UCSD-AML1 (cell line): ENCODE data around the gene PXMP4.
"Not testable (repeated sequence)": the region's sequence is repeated elsewhere in the genome, so short reads cannot be mapped to it uniquely, and the experiment has no call there.

Source experiments
- DNase-seq: peaks from one replicate; lab custom pipeline; 2025; ENCODE audit not compliant: unreplicated experiment; lab: John Stamatoyannopoulos, UW

PXMP4 gene

GRCh38 chr20:33719989-33720709 lies at the start of gene PXMP4:
TSS of gene PXMP4 (minus strand) at chr20:33720310. CDS start at chr20:33720207, 103 bp downstream.
- DNase-seq = peak; percentile 90

- no peak for DNase-seq
These were observed 48.9 kb upstream of the PXMP4 start for GRCh38 chr20:33769043-33769442.

GRCh38 chr20:33767777-33768138 lies 47.6 kb upstream of the PXMP4 start:
- DNase-seq = no peak

GRCh38 chr20:33766686-33767085 lies 46.6 kb upstream of the PXMP4 start:
- DNase-seq = no peak

- DNase-seq = no peak
These were observed 45.5 kb upstream of the PXMP4 start for GRCh38 chr20:33765592-33765991.

- no peak for DNase-seq
These were observed 45.0 kb upstream of the PXMP4 start for GRCh38 chr20:33765099-33765498.

- no peak for DNase-seq
These were observed 41.7 kb upstream of the PXMP4 start for GRCh38 chr20:33761698-33762250.

GRCh38 chr20:33757458-33757857 lies 37.3 kb upstream of the PXMP4 start:
- DNase-seq = no peak

GRCh38 chr20:33757046-33757445 lies 36.9 kb upstream of the PXMP4 start:
- DNase-seq = no peak

- DNase-seq = not testable (repeated sequence)
These were observed 35.9 kb upstream of the PXMP4 start for GRCh38 chr20:33755936-33756490.

GRCh38 chr20:33753763-33754162 lies 33.7 kb upstream of the PXMP4 start:
- no peak for DNase-seq

- DNase-seq = no peak
These were observed 33.0 kb upstream of the PXMP4 start for GRCh38 chr20:33753143-33753542.

GRCh38 chr20:33751775-33752174 lies 31.7 kb upstream of the PXMP4 start:
- no peak for DNase-seq

GRCh38 chr20:33746325-33746998 lies 26.4 kb upstream of the PXMP4 start:
- no peak for DNase-seq

GRCh38 chr20:33744773-33745385 lies 24.8 kb upstream of the PXMP4 start:
- no peak for DNase-seq

- DNase-seq = no peak
These were observed 24.1 kb upstream of the PXMP4 start for GRCh38 chr20:33744181-33744580.

GRCh38 chr20:33740189-33740588 lies 20.1 kb upstream of the PXMP4 start:
- DNase-seq = no peak

- DNase-seq = no peak
These were observed 19.4 kb upstream of the PXMP4 start for GRCh38 chr20:33739493-33739892.

GRCh38 chr20:33736962-33737361 lies 16.9 kb upstream of the PXMP4 start:
- no peak for DNase-seq

GRCh38 chr20:33733654-33734576 lies 13.8 kb upstream of the PXMP4 start:
- DNase-seq = no peak
